K562 (cell line): ENCODE data around the gene UFC1. TPM values are rescaled to one million over a fixed set of nuclear protein-coding genes. Genes with fewer than 3 reads are reported as not detected.

Experiments used
- ATAC-seq: fragments of 200-7000 bp; cut with Tn5 transposase; 3 replicates; pipeline ENCODE4 v1.9.1; 2020; ENCODE audit warnings: moderate library complexity
- BruUV-seq: library from RNA; stranded (reverse); fragments of 400-500 nt; replicated peaks from 2 replicates; lab custom pipeline; 2021; lab: Mats Ljungman, UMichigan
- CTCF ChIA-PET: fragments of 300-600 bp; formaldehyde crosslinking; extraction: SDS; loops from one replicate; lab custom pipeline; 2021; ENCODE audit warnings: low intra/inter-chr PET ratio; lab: Yijun Ruan, JAX
- POLR2A ChIA-PET: fragments of 300-600, 350-650 bp; sonication (Branson Sonifier 250); formaldehyde crosslinking; extraction: SDS; loops from one replicate; lab custom pipeline; 2021; ENCODE audit warnings: antibody characterized with exemption, inconsistent platforms; lab: Yijun Ruan, JAX
- DNase-seq, 4 experiments: peaks; one replicate each; pipeline versions ENCODE4 v3.0.0 to v3.0.0-alpha.2; 2011 to 2018; ENCODE audit warnings: low spot score in 3 of 4, mixed read lengths in 3 of 4; ENCODE audit errors: extremely low read depth in 1 of 4
- FAIRE-seq: peaks from 2 replicates; lab custom pipeline; 2011; peaks lifted over from hg19 to GRCh38; lab: Jason Lieb, UNC
- H2AFZ ChIP-seq: 2 replicates; pipeline ENCODE4 v1.6.0; 2011; ENCODE audit warnings: low read depth, low read length, control low read depth, inconsistent platforms
- H3K27ac ChIP-seq: fragments of 200-600 bp; 3 replicates; pipeline ENCODE4 v1.8.0; 2011; ENCODE audit warnings: low read depth, mild to moderate bottlenecking, control low read depth, inconsistent platforms, low read length, moderate library complexity, mixed read lengths; ENCODE audit errors: extremely low read depth
- H3K27me3 ChIP-seq, 2 experiments: fragments of 300-600 bp in 1 of 2; 2 replicates in 1 of 2; 3 replicates in 1 of 2; pipeline versions ENCODE4 v1.6.0 to v1.8.0; 2011; ENCODE audit warnings: inconsistent platforms in 2 of 2, low read length in 2 of 2, mild to moderate bottlenecking in 1 of 2, mixed read lengths in 1 of 2, moderate library complexity in 1 of 2; ENCODE audit not compliant: control insufficient read depth in 2 of 2, insufficient read depth in 2 of 2
- H3K36me3 ChIP-seq: fragments of 300-600 bp; 3 replicates; pipeline ENCODE4 v1.8.0; 2011; ENCODE audit warnings: mild to moderate bottlenecking, low read length, inconsistent platforms; ENCODE audit not compliant: control insufficient read depth, insufficient read depth
- H3K4me1 ChIP-seq, 2 experiments: fragments of 200-600 bp in 1 of 2; replicated peaks in 1 of 2; 2 replicates in 1 of 2; 3 replicates in 1 of 2; pipeline versions ENCODE4 v1.5.1 to v1.8.0; 2011; ENCODE audit warnings: inconsistent platforms in 2 of 2, low read length in 2 of 2, mild to moderate bottlenecking in 1 of 2, mixed read lengths in 1 of 2, moderate library complexity in 1 of 2; ENCODE audit not compliant: control insufficient read depth in 2 of 2, insufficient read depth in 2 of 2
- H3K4me2 ChIP-seq: 2 replicates; pipeline ENCODE4 v1.6.1; 2011; ENCODE audit warnings: low read length, control low read depth, inconsistent platforms, mixed read lengths; ENCODE audit not compliant: insufficient read depth
- H3K4me3 ChIP-seq: fragments of 200-600 bp; sonication (generic), shearing (Covaris generic); 2 replicates; pipeline ENCODE4 v1.5.1; 2016; ENCODE audit warnings: control low read depth, inconsistent platforms
- H3K79me2 ChIP-seq: fragments of 200-600 bp; 3 replicates; pipeline ENCODE4 v1.8.0; 2011; ENCODE audit warnings: low read length, inconsistent platforms; ENCODE audit not compliant: control insufficient read depth, insufficient read depth
- H3K9ac ChIP-seq, 2 experiments: 2 replicates each; pipeline versions ENCODE4 v1.6.0 to v1.6.1; 2011; ENCODE audit warnings: low read depth in 2 of 2, low read length in 2 of 2, control low read depth in 1 of 2, inconsistent platforms in 1 of 2, mild to moderate bottlenecking in 1 of 2, mixed read lengths in 1 of 2; ENCODE audit not compliant: insufficient read depth in 1 of 2
- H3K9me1 ChIP-seq: one replicate; pipeline ENCODE4 v1.6.0; 2011; ENCODE audit warnings: inconsistent platforms, mild to moderate bottlenecking, low read length, moderate library complexity; ENCODE audit not compliant: control insufficient read depth, insufficient read depth
- H3K9me3 ChIP-seq: replicated peaks from 2 replicates; pipeline ENCODE4 v1.5.1; 2011; ENCODE audit warnings: low read depth, low read length, inconsistent platforms; ENCODE audit not compliant: control insufficient read depth, insufficient read depth
- H4K20me1 ChIP-seq: replicated peaks from 2 replicates; pipeline ENCODE4 v1.6.1; 2011; ENCODE audit warnings: low read length, inconsistent platforms, mixed read lengths; ENCODE audit not compliant: control insufficient read depth, insufficient read depth
- CEBPB ChIP-seq: fragments of 450-650 bp; IDR thresholded peaks from 2 replicates; pipeline ENCODE4 v1.6.1; 2016; ENCODE audit warnings: missing genetic modification characterization, missing compliant biosample characterization
- KDM1A ChIP-seq, 2 experiments: fragments of 450-650 bp; IDR thresholded peaks; 2 replicates each; pipeline ENCODE4 v1.6.1; 2016; ENCODE audit warnings: mild to moderate bottlenecking in 2 of 2
- WGBS: fragments of 100-300 bp; shearing (Covaris generic); methylation state at CpG from one replicate; pipeline ENCODE4 v1.1.6; 2016; ENCODE audit warnings: low coverage, mixed read lengths; ENCODE audit not compliant: insufficient coverage; ENCODE audit errors: missing lambda C conversion rate; 5-methylcytosine and 5-hydroxymethylcytosine counted together
- in situ Hi-C: fragments of 300-500 bp; cut with MboI; formaldehyde crosslinking; loops from 4 replicates; pipeline ENCODE4 v1.15.0; 2018; ENCODE audit warnings: inconsistent platforms, mixed read lengths
- intact Hi-C: fragments of 100-400 bp; cut with micrococcal nuclease; formaldehyde crosslinking; loops from 2 replicates; pipeline ENCODE4 v1.14.2; 2022
- polyA plus RNA-seq, 8 experiments: library from polyadenylated mRNA; depleted of rRNA in 4 of 8; stranded (reverse) in 5 of 8; unstranded in 3 of 8; fragments of >200 nt; fragmentation: Nextera tagmentation in 2 of 8; fragmentation: Illumina TruSeq in 1 of 8; extraction: Ambion mirVana in 2 of 8; extraction: Trizol in 1 of 8; gene quantifications; 2 replicates each; pipeline versions ENCODE4 v1.2.1 to v1.2.3, GENCODE V29; 2011 to 2014; ENCODE audit warnings: inconsistent platforms in 1 of 8, missing spikeins in 1 of 8
- total RNA-seq, 7 experiments: library from RNA; depleted of rRNA in 6 of 7; stranded (reverse); fragments of >200 nt in 6 of 7; fragmentation: Illumina TruSeq in 2 of 7; extraction: Trizol in 2 of 7; gene quantifications; 2 replicates each; pipeline versions ENCODE4 v1.2.1 to v1.2.3, GENCODE V29; 2011 to 2021; ENCODE audit warnings: low replicate concordance in 1 of 7
- TF ChIP-seq, protein P1 (sequence below), 2 experiments: IDR thresholded peaks; 2 replicates each; pipeline ENCODE4 v1.6.1; 2011; ENCODE audit warnings: borderline replicate concordance in 1 of 2, control low read depth in 1 of 2, low read depth in 1 of 2, low read length in 1 of 2, mild to moderate bottlenecking in 1 of 2, mixed read lengths in 1 of 2, moderate library complexity in 1 of 2; ENCODE audit not compliant: insufficient read depth in 1 of 2, insufficient read length in 1 of 2, poor library complexity in 1 of 2, severe bottlenecking in 1 of 2; ENCODE audit errors: extremely low read depth in 1 of 2
- TF ChIP-seq, protein P2 (sequence below), 3 experiments: fragments of 200-800 bp in 1 of 3; fragments of 250-450 bp in 1 of 3; fragments of 450-650 bp in 1 of 3; sonication (Bioruptor Pico) in 1 of 3; sonication (Bioruptor generic) in 1 of 3; formaldehyde crosslinking in 1 of 3; IDR thresholded peaks; 2 replicates each; pipeline versions ENCODE4 v1.6.1 to v1.8.0; 2016 to 2022; ENCODE audit warnings: mild to moderate bottlenecking in 2 of 3, missing genetic modification characterization in 2 of 3, missing compliant biosample characterization in 1 of 3, moderate library complexity in 1 of 3
- TF ChIP-seq, protein P3 (sequence below), 3 experiments: IDR thresholded peaks in 2 of 3; conservative IDR thresholded peaks in 1 of 3; 2 replicates each; pipeline ENCODE4 v1.5.1; 2011 to 2012; ENCODE audit warnings: low read length in 3 of 3, mild to moderate bottlenecking in 3 of 3, control low read depth in 2 of 3, improper control_type of control experiment in 1 of 3, inconsistent platforms in 1 of 3, low read depth in 1 of 3, mixed read lengths in 1 of 3, moderate library complexity in 1 of 3; ENCODE audit not compliant: insufficient read depth in 2 of 3

The UFC1 gene
- total and polyA plus RNA-seq, 9 of the 15 experiments (the other 6 are each of a cell fraction or from before 2014, with no cell fraction given): 92.8 to 220 (median 161) TPM

DNA sequence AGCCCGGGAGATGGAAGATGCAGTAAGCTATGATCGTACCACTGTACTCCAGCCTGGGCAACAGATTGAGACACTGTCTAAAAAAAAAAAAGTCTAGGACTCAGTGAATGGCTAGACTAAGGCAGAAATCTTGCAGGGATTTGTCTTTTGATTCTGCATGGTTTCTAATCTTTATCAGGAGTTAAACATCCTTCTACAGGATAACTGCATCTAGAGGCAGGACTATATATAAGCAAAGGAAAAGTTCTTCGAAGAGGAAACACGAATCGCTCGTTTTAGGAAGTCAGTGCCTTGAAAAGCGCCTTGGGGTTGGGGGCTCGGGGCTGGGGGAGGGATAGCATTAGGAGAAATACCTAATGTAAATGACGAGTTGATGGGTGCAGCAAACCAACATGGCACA is 602 bp upstream of the UFC1 start:
- TF ChIP-seq, protein P1, sequence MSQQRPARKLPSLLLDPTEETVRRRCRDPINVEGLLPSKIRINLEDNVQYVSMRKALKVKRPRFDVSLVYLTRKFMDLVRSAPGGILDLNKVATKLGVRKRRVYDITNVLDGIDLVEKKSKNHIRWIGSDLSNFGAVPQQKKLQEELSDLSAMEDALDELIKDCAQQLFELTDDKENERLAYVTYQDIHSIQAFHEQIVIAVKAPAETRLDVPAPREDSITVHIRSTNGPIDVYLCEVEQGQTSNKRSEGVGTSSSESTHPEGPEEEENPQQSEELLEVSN (IDR thresholded peaks at IDR 0.05; ENCODE audit: borderline replicate concordance in 1 of 2, extremely low read depth in 1 of 2, insufficient read depth in 1 of 2, insufficient read length in 1 of 2, low read depth in 1 of 2, low read length in 1 of 2, poor library complexity in 1 of 2, severe bottlenecking in 1 of 2): no peak
- peak in 1 of 2 experiments; percentile 7; a peak in 1 of 4 replicates for TF ChIP-seq KDM1A (IDR thresholded peaks at IDR 0.05)
- intact Hi-C loops: no loop called here
- peak; percentile 73 for FAIRE-seq
- H4K20me1 ChIP-seq: no peaks in the 10 kb centered on the region
- peaks cover 20% of the 10 kb centered on the region for H3K79me2 ChIP-seq
- no TSS peak for BruUV-seq
- no peaks in the 10 kb centered on the region for H3K9me1 ChIP-seq
- H3K4me1 ChIP-seq: peaks cover 6 to 14% of the 10 kb centered on the region in 2 experiments; a peak in 3 of 5 replicates
- H3K9me3 ChIP-seq: no peaks in the 10 kb centered on the region
- 20% methylated on average over 8 of the region's 9 CpGs for WGBS
- in situ Hi-C loops: no loop called here
- ChIA-PET CTCF (no interaction called here), POLR2A (interaction anchor here (0.6 to 2.7 kb wide), 16 partner anchors 9 to 1368 kb away, joined by 3 to 30 read pairs (median 4); partner anchors contain the start of genes DEDD, NDUFS2, PPOX and USF1)
- H3K36me3 ChIP-seq: peaks cover 14% of the 10 kb centered on the region
- H3K4me3 ChIP-seq: peak overlapping the region; percentile 52
- peak overlapping the region; percentile 92; the same call in 2 of the 3 replicates for H3K27ac ChIP-seq
- no peak for DNase-seq
- no peaks in the 10 kb centered on the region for H3K27me3 ChIP-seq
- peak overlapping the region; percentile 37 for H3K4me2 ChIP-seq
- peak overlapping the region in 1 of 2 experiments; percentile 94; a peak in 2 of 4 replicates for H3K9ac ChIP-seq
- H2AFZ ChIP-seq: peak overlapping the region; percentile 93
- peak; percentile 7; the same call in 2 of the 3 replicates for ATAC-seq

DNA sequence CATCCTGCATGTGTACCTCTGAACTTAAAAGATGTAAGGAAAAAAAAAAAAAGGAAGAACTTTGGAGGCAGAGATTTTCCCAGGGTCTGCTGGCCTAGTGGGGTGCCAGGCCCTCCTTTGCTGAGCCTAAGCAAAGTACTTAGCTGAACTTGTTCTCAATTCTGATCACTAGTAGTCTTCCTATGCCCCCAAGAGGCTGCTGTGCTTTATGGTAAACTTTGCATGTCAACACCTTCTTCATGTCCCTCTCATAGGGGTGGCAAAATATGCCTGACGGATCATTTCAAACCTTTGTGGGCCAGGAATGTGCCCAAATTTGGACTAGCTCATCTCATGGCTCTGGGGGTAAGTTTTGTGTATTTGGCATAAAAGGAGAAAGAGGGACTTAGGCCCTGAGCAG is 4.1 kb downstream of the UFC1 start:
- CTCF ChIA-PET: interaction anchor here (0.6 kb wide), 1 partner anchor 322 kb away, joined by 3 read pairs; no protein-coding TSS in a partner anchor

More for the DNA sequence above, 4.1 kb downstream of the UFC1 start:
- WGBS: 83% methylated on average over 1 of the region's 1 CpG
- no peaks in the 10 kb centered on the region for H4K20me1 ChIP-seq
- H3K36me3 ChIP-seq: peaks cover 45% of the 10 kb centered on the region
- TF ChIP-seq, protein P2, sequence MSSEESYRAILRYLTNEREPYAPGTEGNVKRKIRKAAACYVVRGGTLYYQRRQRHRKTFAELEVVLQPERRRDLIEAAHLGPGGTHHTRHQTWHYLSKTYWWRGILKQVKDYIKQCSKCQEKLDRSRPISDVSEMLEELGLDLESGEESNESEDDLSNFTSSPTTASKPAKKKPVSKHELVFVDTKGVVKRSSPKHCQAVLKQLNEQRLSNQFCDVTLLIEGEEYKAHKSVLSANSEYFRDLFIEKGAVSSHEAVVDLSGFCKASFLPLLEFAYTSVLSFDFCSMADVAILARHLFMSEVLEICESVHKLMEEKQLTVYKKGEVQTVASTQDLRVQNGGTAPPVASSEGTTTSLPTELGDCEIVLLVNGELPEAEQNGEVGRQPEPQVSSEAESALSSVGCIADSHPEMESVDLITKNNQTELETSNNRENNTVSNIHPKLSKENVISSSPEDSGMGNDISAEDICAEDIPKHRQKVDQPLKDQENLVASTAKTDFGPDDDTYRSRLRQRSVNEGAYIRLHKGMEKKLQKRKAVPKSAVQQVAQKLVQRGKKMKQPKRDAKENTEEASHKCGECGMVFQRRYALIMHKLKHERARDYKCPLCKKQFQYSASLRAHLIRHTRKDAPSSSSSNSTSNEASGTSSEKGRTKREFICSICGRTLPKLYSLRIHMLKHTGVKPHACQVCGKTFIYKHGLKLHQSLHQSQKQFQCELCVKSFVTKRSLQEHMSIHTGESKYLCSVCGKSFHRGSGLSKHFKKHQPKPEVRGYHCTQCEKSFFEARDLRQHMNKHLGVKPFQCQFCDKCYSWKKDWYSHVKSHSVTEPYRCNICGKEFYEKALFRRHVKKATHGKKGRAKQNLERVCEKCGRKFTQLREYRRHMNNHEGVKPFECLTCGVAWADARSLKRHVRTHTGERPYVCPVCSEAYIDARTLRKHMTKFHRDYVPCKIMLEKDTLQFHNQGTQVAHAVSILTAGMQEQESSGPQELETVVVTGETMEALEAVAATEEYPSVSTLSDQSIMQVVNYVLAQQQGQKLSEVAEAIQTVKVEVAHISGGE (CRISPR knock-in tag; IDR thresholded peaks at IDR 0.05): no peak
- TF ChIP-seq, protein P3, sequence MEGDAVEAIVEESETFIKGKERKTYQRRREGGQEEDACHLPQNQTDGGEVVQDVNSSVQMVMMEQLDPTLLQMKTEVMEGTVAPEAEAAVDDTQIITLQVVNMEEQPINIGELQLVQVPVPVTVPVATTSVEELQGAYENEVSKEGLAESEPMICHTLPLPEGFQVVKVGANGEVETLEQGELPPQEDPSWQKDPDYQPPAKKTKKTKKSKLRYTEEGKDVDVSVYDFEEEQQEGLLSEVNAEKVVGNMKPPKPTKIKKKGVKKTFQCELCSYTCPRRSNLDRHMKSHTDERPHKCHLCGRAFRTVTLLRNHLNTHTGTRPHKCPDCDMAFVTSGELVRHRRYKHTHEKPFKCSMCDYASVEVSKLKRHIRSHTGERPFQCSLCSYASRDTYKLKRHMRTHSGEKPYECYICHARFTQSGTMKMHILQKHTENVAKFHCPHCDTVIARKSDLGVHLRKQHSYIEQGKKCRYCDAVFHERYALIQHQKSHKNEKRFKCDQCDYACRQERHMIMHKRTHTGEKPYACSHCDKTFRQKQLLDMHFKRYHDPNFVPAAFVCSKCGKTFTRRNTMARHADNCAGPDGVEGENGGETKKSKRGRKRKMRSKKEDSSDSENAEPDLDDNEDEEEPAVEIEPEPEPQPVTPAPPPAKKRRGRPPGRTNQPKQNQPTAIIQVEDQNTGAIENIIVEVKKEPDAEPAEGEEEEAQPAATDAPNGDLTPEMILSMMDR (IDR thresholded peaks at IDR 0.05 in 2 of 3, conservative IDR thresholded peaks at IDR 0.05 in 1 of 3; ENCODE audit: insufficient read depth in 2 of 3, low read depth in 1 of 3, low read length in 3 of 3): peak in 2 of 3 experiments; percentile 11 to 21; a peak in 1 of 6 replicates
- TF ChIP-seq CEBPB (tag): no peak
- in situ Hi-C loops: no loop called here
- ATAC-seq (no peak), FAIRE-seq (no peak), DNase-seq (no peak)
- H3K9me1 ChIP-seq: no peaks in the 10 kb centered on the region
- H3K9ac ChIP-seq: no peak overlapping the region; a peak in 1 of 4 replicates
- POLR2A ChIA-PET: interaction anchor here (0.6 to 2.2 kb wide), 9 partner anchors 8 to 450 kb away, joined by 3 to 10 read pairs (median 3); partner anchors contain the start of genes DEDD and PPOX
- no peak overlapping the region for H3K27ac ChIP-seq
- H3K9me3 ChIP-seq: no peaks in the 10 kb centered on the region
- no peak overlapping the region for H3K4me3 ChIP-seq
- peaks cover 52% of the 10 kb centered on the region for H3K79me2 ChIP-seq
- no peak overlapping the region for H3K4me2 ChIP-seq
- intact Hi-C loops: loop anchor here (2.0 kb wide), 1 partner anchor 19 kb away; the partner anchor contains the start of gene B4GALT3
- no TSS peak for BruUV-seq
- H3K4me1 ChIP-seq: peaks cover 39 to 48% of the 10 kb centered on the region in 2 experiments
- no peak overlapping the region for H2AFZ ChIP-seq
- no peaks in the 10 kb centered on the region for H3K27me3 ChIP-seq
